SU-DHL-6 (cell line): ENCODE data around the gene MPC2.
"Not testable (repeated sequence)": the region's sequence is repeated elsewhere in the genome, so short reads cannot be mapped to it uniquely, and the experiment has no call there.

Experiments
- H2AFZ ChIP-seq: fragments of 200-600 bp; sonication (generic); 2 replicates; pipeline ENCODE4 v1.6.1; 2014; ENCODE audit warnings: low read depth, mild to moderate bottlenecking, moderate library complexity, mixed read lengths, antibody characterized with exemption, low read length; ENCODE audit not compliant: severe bottlenecking
- H3F3A ChIP-seq: fragments of 200-600 bp; shearing (Covaris generic); 2 replicates; pipeline ENCODE4 v1.6.0; 2016; ENCODE audit warnings: antibody characterized with exemption, mild to moderate bottlenecking; ENCODE audit not compliant: insufficient read depth
- H3K27ac ChIP-seq: fragments of 200-600 bp; sonication (generic); 2 replicates; pipeline ENCODE4 v1.5.1; 2016; ENCODE audit warnings: low read depth, mild to moderate bottlenecking, low read length, moderate library complexity, mixed read lengths
- H3K27me3 ChIP-seq: fragments of 200-600 bp; sonication (generic), shearing (Covaris generic); 2 replicates; pipeline ENCODE4 v1.6.0; 2014; ENCODE audit warnings: mild to moderate bottlenecking, low read length
- H3K36me3 ChIP-seq: fragments of 200-600 bp; sonication (generic); 2 replicates; pipeline ENCODE4 v1.6.1; 2014; ENCODE audit warnings: mild to moderate bottlenecking, low read length, mixed read lengths
- H3K4me2 ChIP-seq: fragments of 300-600, 200-600 bp; shearing (Covaris generic), sonication (generic); 2 replicates; pipeline ENCODE4 v1.6.0; 2014; ENCODE audit warnings: low read length, low read depth, mild to moderate bottlenecking; ENCODE audit not compliant: poor library complexity, severe bottlenecking
- H3K4me3 ChIP-seq: fragments of 200-600 bp; sonication (generic); 2 replicates; pipeline ENCODE4 v1.5.1; 2014; ENCODE audit warnings: antibody characterized with exemption, low read length, mild to moderate bottlenecking, mixed read lengths; ENCODE audit not compliant: insufficient read depth, poor library complexity, severe bottlenecking
- H3K79me2 ChIP-seq: fragments of 200-600 bp; sonication (generic); 2 replicates; pipeline ENCODE4 v1.6.1; 2014; ENCODE audit warnings: mild to moderate bottlenecking, low read length, moderate library complexity; ENCODE audit not compliant: insufficient read depth
- H3K9ac ChIP-seq: fragments of 200-600 bp; sonication (generic); 2 replicates; pipeline ENCODE4 v1.7.0; 2014; ENCODE audit warnings: mild to moderate bottlenecking, low read length
- H3K9me2 ChIP-seq: fragments of 200-600 bp; sonication (generic); replicated peaks from 2 replicates; pipeline ENCODE4 v1.6.1; 2014; ENCODE audit warnings: low read length; ENCODE audit not compliant: insufficient read depth
- H3K9me3 ChIP-seq: fragments of 200-600 bp; sonication (generic); 2 replicates; pipeline ENCODE4 v1.6.1; 2014; ENCODE audit warnings: low read length, mixed read lengths; ENCODE audit not compliant: insufficient read depth
- H4K20me1 ChIP-seq: fragments of 200-600 bp; sonication (generic); 2 replicates; pipeline ENCODE4 v1.6.1; 2014; ENCODE audit warnings: low read depth, mild to moderate bottlenecking, antibody characterized with exemption, low read length, moderate library complexity, mixed read lengths
- EZH2phosphoT487 ChIP-seq: fragments of 200-600 bp; sonication (generic), shearing (Covaris generic); conservative IDR thresholded peaks from 2 replicates; pipeline ENCODE4 v1.6.1; 2018; ENCODE audit warnings: mild to moderate bottlenecking, antibody characterized with exemption, low read length, moderate library complexity, mixed read lengths
- TF ChIP-seq, protein P1 (sequence below): fragments of 200-600 bp; sonication (generic); IDR thresholded peaks from one replicate; pipeline ENCODE4 v1.5.1; 2017; ENCODE audit warnings: antibody characterized with exemption, mild to moderate bottlenecking, low read length, moderate library complexity; ENCODE audit not compliant: insufficient read depth, poor library complexity, severe bottlenecking

MPC2 gene

DNA sequence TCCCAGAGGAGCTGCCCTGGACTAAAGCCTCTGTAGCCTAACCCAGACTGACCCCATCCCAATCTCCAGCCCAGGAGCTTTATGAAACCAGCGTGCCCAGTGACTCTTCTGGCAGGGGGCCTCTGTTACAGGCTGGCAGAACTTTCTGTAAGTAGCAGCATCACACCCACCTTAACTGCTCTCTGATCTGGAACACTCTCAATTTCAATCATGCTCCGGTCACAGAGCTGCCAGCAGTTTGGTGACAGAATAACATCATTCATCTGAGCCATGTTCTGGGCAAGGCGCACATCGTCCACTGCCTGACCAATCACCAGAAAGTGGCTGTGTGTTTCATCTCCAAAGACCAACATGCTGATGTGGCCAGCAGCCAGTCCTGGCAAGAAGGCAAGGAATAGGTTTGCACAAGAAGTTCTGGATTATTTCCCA is 37.6 kb downstream of the MPC2 start:
- Histone ChIP-seq H4K20me1 (no peaks in the 10 kb centered on the region), H3K4me2 (no peak overlapping the region), H3F3A (no peaks in the 10 kb centered on the region), H3K27me3 (no peaks in the 10 kb centered on the region), H3K9ac (no peak overlapping the region), H3K79me2 (no peaks in the 10 kb centered on the region), H3K9me3 (no peaks in the 10 kb centered on the region), H2AFZ (no peak overlapping the region), H3K4me3 (no peak overlapping the region), H3K9me2 (no peaks in the 10 kb centered on the region), H3K36me3 (no peaks in the 10 kb centered on the region), H3K27ac (no peak overlapping the region)
- TF ChIP-seq EZH2phosphoT487: no peak
- TF ChIP-seq, protein P1, sequence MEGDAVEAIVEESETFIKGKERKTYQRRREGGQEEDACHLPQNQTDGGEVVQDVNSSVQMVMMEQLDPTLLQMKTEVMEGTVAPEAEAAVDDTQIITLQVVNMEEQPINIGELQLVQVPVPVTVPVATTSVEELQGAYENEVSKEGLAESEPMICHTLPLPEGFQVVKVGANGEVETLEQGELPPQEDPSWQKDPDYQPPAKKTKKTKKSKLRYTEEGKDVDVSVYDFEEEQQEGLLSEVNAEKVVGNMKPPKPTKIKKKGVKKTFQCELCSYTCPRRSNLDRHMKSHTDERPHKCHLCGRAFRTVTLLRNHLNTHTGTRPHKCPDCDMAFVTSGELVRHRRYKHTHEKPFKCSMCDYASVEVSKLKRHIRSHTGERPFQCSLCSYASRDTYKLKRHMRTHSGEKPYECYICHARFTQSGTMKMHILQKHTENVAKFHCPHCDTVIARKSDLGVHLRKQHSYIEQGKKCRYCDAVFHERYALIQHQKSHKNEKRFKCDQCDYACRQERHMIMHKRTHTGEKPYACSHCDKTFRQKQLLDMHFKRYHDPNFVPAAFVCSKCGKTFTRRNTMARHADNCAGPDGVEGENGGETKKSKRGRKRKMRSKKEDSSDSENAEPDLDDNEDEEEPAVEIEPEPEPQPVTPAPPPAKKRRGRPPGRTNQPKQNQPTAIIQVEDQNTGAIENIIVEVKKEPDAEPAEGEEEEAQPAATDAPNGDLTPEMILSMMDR: no peak

DNA sequence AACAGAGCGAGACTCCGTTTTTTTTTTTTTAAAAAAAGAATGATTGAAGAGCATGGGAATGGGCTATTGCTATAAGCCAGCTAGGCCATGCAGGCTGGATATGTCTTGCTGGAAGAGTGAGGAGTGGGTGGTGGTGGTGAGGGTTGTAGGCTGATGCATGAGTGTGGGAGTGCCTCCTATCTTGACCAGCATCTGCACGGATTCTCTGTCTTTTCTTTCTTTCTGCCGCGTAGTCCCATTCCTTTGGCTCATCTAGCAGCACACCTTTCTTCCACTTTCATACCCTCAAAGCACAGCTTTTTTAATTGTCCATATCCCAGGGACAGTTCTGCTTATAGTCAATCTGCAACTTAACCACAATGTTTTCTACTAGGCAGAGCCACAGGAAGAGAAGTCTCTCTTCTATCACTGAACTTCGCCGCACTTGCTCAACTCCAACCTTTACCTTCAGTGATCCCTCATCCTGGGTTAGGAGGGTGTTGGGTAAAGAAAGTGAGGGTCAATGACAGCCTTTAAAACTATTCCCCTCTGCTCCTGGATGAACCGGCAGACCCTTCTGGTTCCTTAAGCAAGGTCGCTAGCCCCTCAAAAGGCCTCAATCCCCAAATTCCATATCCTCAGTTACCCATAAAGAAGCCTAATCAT is 38.2 kb downstream of the MPC2 start:
- Histone ChIP-seq H3K27ac (no peak overlapping the region), H3K27me3 (no peaks in the 10 kb centered on the region), H4K20me1 (no peaks in the 10 kb centered on the region), H3K79me2 (no peaks in the 10 kb centered on the region), H3K4me3 (no peak overlapping the region), H3K9me3 (no peaks in the 10 kb centered on the region), H3K36me3 (no peaks in the 10 kb centered on the region), H3F3A (no peaks in the 10 kb centered on the region), H3K9me2 (no peaks in the 10 kb centered on the region), H3K9ac (no peak overlapping the region), H2AFZ (no peak overlapping the region), H3K4me2 (no peak overlapping the region)
- no peak for TF ChIP-seq EZH2phosphoT487

DNA sequence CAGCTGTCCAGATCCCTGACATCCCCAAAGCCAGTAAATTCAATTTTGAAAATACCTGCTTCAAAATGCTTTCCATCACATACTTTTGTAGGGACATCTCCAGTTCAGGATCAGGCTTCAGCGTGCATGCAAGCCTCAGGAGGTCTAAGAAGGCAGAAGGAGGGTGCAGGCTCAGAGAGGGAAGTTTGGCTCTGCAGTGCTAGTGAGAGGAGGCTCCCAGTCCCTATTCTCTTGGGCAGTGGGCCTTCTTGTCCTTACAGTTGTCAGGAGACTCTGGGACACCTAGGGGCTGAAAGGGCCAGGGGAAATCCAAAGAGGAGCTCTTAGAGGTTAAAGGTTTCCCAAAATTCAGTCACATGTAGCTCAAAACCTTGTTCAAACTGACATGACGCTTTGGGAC is 43.1 kb downstream of the MPC2 start:
- Histone ChIP-seq H3K4me2 (no peak overlapping the region), H3K27ac (no peak overlapping the region), H3K4me3 (no peak overlapping the region), H3K27me3 (no peaks in the 10 kb centered on the region), H3K9ac (no peak overlapping the region), H4K20me1 (no peaks in the 10 kb centered on the region), H3K9me2 (no peaks in the 10 kb centered on the region), H3K9me3 (no peaks in the 10 kb centered on the region), H2AFZ (no peak overlapping the region), H3K36me3 (no peaks in the 10 kb centered on the region), H3F3A (no peaks in the 10 kb centered on the region), H3K79me2 (no peaks in the 10 kb centered on the region)
- no peak for TF ChIP-seq EZH2phosphoT487
- TF ChIP-seq, protein P1: no peak

DNA sequence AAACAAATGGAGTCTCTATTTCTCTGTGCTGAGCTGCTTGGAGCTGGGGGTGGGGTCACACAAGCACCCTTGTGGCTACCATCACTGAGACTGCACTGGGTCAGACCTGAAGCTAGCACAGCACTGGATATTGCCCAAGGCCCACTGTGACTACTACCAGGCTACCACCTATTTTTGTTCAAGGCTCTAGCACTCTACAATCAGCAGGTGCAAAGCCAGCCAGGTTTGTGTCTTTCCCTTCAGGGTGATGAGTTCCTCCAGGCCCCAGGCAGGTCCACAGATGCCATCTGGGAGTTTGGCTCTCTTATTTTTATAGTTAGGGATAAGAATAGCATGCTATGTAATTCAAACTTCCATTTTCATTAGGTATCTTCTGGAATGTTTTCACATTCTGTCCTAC is 46.5 kb downstream of the MPC2 start:
- TF ChIP-seq, protein P1: no peak
- TF ChIP-seq EZH2phosphoT487: no peak
- no peak overlapping the region for H3K9ac ChIP-seq
- no peak overlapping the region for H3K4me2 ChIP-seq
- no peak overlapping the region for H3K4me3 ChIP-seq
- H3K9me3 ChIP-seq: no peaks in the 10 kb centered on the region
- no peak overlapping the region for H3K27ac ChIP-seq
- H3K9me2 ChIP-seq: no peaks in the 10 kb centered on the region
- H3F3A ChIP-seq: no peaks in the 10 kb centered on the region
- no peaks in the 10 kb centered on the region for H3K27me3 ChIP-seq
- H3K36me3 ChIP-seq: no peaks in the 10 kb centered on the region
- no peaks in the 10 kb centered on the region for H3K79me2 ChIP-seq
- no peak overlapping the region for H2AFZ ChIP-seq
- H4K20me1 ChIP-seq: no peaks in the 10 kb centered on the region

DNA sequence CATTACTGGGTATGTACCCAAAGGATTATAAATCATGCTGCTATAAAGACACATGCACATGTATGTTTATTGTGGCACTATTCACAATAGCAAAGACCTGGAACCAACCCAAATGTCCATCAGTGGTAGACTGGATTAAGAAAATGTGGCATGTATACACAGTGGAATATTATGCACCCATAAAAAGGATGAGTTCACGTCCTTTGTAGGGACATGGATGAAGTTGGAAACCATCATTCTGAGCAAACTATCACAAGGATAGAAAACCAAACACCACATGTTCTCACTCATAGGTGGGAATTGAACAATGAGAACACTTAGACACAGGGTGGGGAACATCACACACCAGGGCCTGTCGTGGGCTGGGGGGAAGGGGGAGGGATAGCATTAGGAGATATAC is 49.7 kb downstream of the MPC2 start:
- not testable (repeated sequence) for H3K9me2 ChIP-seq, H3K27ac ChIP-seq, H3K27me3 ChIP-seq, H3K4me2 ChIP-seq, H2AFZ ChIP-seq, H4K20me1 ChIP-seq, H3K9me3 ChIP-seq, H3K79me2 ChIP-seq, H3K4me3 ChIP-seq, H3K36me3 ChIP-seq, H3F3A ChIP-seq, H3K9ac ChIP-seq
